ENCODE data around the gene ZNF107. TPM values are rescaled to one million over a fixed set of nuclear protein-coding genes. Genes with fewer than 3 reads are reported as not detected.

The ZNF107 gene
- 2.4 to 3.9 TPM (median 3.4 TPM) in 5 replicates for total RNA-seq (2022; extraction: Qiagen RNA extraction)

GRCh38 chr7:64665980-64666662 lies at the start of gene ZNF107:
Gene ZNF107, plus strand, starts transcription at chr7:64666133. Its CDS starts 150 bp downstream, at chr7:64666283.

Other genes starting within 250 kb of the ZNF107 start
- gene ZNF680, start 103.1 kb upstream of the ZNF107 start, total RNA-seq (2022; extraction: Qiagen RNA extraction), result 1.7 to 2.9 TPM (median 1.8 TPM) in 5 replicates
- 2.5 to 3.2 TPM (median 3.0 TPM) in 5 replicates for gene ZNF138, start 128.3 kb downstream of the ZNF107 start, total RNA-seq (2022; extraction: Qiagen RNA extraction)
- gene ZNF273, start 237.1 kb downstream of the ZNF107 start, total RNA-seq (2022; extraction: Qiagen RNA extraction), result 1.7 to 2.6 TPM (median 2.3 TPM) in 5 replicates

All from A549 treated with dexamethasone at 1 μM for 4 hours (cell line).